Stimulated activated CD8-positive, alpha-beta memory T cell treated with anti-CD3 and anti-CD28 coated beads, Interleukin-15, amount 100 ng/mL, for 24 hours (primary cell): Measurements from ENCODE around the gene EMD.
"Not testable (repeated sequence)": the region's sequence is repeated elsewhere in the genome, so short reads cannot be mapped to it uniquely, and the experiment has no call there.

ENCODE experiments used
- DNase-seq: peaks from one replicate; pipeline ENCODE4 v3.0.0-alpha.2; 2020; ENCODE audit warnings: low read depth

EMD gene

GRCh38 chrX:154371017-154371788 is 7.9 kb upstream of the EMD start:
- DNase-seq, result peak; percentile 74

DNA sequence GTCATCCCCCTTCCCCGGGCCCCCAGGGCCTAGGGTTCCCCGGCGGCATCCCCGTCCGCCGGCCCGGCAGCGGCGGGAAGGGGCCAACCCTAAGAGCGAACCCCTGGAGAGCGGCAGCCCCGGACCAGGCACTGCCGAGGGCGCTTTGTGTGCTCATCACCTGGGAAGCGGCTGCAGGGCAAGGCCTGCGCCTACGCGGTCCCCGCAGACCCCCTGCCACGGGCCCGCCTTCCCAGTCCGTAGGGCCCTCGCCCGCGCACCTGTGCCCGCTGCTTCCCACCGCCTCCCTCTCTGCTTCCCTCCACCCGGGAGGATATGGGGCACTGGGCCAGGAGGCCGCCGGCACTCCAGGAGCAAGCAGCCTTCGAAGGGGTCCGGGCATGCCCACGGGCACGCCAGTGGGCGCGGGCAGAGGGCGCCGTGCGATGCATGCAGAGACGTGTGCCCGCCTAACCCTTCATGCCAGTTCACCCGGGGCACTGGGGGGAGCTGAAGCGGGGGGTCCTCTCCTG is 7.2 kb upstream of the EMD start:
- DNase-seq, result no peak

GRCh38 chrX:154372612-154373022 is 6.5 kb upstream of the EMD start:
- no peak for DNase-seq

DNA sequence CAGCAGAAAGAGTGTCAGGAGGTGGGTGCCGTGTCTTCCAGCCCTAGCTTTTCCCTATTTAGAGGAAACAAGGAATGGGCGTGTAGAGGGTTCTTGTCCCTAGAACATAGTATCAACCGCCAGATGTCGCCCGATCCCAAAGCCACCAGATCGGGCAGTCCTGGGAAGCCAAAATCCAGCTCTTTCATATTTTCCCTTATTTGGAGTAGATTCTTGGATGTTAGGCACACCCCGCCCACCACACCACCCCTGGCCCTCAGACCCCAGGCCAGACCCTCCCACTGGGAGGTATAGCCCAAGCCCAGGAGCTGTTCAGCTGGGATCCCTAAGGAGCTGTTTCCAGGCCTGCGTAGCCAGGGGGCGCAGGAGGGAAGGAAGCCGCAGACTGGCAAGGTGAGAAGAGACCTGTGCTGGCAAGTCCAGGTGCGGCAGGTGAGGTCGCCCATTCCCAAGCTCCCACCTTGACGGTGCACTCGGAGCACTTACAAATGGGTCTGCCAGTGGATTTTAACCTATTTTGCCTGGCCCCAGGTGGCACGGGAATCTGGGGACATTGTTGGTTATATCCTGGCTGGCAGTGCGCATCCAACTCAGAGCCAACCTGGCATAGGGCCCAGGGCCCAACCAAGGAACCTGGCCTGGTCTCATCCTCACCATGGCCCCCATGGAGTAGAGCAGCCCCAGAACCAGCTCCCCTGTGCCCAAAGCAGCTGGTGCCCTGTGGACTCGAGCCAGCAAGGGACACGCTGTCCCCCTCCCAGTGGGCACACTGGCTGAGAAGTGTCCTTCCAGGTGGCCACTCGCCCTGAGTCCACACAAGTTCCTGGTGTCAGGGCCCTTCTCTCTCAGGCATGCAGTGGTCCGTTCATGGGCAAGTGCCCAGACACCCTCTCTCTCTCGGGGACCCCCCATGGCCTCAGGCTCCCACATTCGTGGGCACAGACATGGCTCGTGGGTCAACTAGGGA is 5.5 kb upstream of the EMD start:
- DNase-seq, result no peak

- DNase-seq, result no peak
Measured at GRCh38 chrX:154374313-154375155, 4.6 kb upstream of the EMD start, which contains the start of gene FLNA. Gene FLNA (minus strand): TSS chrX:154374634. CDS start chrX:154371245, 3,389 bp downstream.

GRCh38 chrX:154375156-154375504 is 4.0 kb upstream of the EMD start:
- no peak for DNase-seq

- no peak for DNase-seq
Measured at GRCh38 chrX:154376774-154377173, 2.3 kb upstream of the EMD start.

DNA sequence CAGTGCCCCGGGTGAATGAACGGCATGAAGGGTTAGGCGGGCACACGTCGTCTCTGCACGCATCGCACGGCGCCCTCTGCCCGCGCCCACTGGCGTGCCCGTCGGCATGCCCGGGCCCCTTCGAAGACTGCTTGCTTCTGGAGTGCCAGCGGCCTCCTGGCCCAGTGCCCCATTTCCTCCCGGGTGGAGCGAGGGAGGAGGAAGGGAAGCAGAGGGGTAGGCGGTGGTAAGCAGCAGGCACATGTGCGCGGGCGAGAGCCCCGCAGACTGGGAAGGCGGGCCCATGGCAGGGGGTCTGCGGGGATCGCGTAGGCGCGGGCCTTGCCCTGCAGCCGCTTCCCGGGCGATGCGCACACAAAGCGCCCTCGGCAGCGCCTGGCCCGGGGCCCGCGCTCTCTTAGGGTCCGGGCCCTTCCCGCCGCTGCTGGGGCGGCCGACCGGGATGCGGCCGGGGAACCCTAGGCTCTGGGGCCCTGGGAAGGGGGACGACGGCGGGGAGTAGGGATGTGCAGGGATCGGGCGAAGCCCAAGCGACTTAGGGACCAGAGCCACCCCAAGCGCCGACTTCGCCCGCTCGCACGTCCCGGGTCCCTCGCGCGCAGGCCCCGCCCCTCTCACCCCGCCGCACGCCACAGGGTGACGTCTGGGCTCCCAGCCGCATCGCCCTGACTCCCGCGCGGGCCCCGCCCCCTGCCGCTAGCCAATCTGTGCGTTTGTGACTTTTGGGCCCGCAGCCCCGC is 866 bp upstream of the EMD start:
- DNase-seq, result peak; percentile 72

DNA sequence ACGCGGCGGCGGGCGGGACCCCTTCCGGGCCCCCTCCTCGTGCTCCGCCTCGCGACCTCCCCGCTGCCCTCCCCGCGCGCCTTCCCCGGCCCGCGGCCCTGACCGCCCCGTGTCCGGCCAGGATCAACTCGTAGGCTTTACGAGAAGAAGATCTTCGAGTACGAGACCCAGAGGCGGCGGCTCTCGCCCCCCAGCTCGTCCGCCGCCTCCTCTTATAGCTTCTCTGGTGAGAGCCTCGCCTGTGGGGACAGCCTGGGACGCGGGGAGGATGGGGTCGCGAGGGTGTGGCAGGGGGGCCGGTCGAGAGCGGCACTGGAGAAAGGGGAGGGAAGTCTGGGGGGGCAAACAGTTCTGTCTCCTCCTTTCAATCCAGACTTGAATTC is 465 bp downstream of the EMD start:
- no peak for DNase-seq

DNA sequence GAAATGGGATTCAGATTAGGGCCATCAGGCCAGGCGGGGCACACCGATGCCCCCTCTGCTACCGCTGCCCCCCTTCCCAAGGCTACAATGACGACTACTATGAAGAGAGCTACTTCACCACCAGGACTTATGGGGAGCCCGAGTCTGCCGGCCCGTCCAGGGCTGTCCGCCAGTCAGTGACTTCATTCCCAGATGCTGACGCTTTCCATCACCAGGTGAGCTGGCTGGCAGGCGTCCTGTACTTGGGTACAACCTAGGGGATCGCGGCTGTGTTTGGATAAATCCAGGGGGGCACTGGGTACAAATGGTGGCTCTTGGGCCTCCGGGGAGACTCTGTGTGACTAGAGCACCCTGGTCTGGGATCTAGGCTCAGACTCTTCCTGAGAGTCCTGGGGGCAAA is 1.1 kb downstream of the EMD start:
- no peak for DNase-seq

GRCh38 chrX:154380787-154381186 is 1.7 kb downstream of the EMD start:
- DNase-seq, result no peak

DNA sequence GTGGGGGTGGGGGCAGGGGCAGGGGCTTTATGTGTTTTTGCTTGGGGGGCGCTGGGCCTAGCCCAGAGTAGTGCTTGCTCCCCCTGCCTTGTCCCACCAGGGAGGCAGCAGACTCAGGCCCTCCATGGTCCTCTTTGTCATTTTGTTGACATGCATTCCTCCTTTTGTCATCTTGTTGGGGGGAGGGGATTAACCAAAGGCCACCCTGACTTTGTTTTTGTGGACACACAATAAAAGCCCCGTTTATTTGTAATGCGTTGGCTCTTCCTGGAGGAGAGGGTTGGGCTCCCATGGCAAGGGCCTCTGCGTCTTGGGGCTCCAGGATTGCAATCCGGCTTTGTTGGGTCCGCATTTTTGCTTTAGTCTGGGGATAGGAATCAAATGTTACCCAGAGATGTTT is 2.2 kb downstream of the EMD start:
- DNase-seq, result no peak

DNA sequence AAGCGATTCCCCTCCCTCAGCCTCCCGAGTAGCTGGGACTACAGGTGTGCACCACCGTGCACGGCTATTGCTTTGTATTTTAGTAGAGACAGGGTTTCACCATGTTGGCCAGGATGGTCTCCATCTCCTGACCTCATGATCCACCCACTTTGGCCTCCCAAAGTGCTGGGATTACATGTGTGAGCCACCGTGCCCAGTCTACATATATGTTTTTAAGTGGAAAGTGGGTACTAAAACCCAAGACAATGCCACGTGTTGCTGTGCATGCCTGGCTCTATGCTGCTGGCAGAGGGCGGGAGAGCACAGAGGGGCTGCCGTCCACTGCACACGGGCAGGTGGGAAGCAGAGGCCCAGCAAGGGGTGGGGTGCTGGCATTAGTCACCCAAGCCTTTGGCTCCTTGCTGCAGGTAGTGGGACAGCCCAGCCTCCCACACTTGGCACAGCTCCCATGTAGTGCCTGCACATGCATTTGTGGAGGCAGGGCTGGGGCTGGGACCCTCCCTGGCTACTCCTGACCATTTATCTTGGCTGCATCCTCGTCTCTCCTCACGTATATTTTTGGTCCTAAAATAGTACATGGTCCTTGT is 3.5 kb downstream of the EMD start:
- no peak for DNase-seq

DNA sequence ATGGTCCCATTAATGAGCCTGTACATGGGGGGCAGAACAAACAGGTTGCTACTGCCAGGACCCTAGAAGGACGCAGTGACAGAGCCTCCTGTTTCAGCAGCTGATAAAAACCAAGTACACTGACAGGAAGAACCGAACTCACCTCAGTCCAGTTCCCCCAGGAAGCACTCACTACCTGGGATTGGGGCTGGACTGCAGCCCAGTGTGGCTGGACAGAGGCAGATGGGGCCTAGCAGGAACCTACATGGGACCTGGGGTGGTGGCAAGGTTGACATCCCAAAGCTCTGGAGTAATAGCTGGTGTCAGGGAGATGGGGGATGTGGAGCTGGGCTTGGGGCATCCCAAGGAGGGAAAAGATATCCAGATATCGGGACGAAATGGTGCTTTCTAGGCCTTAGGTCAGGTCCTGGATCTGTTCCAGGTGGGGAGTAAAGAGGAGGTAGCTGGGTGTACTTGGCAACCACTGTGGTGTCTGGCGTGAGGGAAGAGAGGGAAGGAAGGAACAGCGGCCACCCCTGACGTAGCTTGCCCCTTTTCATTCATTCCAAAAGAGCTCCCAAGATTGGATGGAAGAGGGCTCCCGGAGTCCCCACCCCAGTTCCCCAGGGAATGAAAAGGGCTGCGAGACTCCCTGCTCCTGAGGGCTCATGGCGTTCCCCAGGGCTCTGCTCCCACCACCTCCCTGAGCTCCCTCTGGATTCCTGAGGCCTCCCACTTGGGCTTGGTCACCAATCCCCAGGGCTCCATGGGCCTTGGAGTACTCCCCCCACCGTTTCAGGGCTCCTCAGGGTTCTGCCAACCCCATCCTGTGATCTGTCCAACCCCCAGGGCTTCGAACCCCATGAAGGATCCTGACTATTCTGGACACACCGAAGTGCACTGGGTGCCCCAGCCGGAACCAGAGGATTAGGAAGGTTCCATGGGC is 4.5 kb downstream of the EMD start:
- no peak for DNase-seq

GRCh38 chrX:154384284-154384892 is 5.3 kb downstream of the EMD start:
- DNase-seq, result no peak

- not testable (repeated sequence) for DNase-seq
Measured at GRCh38 chrX:154388094-154388493, 9.0 kb downstream of the EMD start.

DNA sequence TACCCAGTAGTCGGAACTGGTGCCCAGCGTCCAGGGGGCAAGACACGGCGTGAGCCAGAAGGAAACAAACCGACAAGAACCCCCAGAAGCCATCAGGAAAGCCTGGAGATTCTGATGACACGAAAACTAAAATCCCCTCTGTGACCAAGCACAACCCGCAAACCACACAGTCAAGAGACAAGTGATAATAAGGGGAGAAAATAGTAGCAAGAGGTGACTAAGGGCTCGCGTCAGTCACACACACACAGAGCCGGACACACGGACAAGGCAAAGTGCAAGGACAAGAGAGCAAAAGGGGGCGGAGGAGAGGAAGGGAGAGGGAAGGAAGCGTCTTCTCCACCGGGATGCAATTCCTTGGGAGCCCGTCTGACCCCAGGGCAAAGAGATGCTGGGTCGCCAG is 9.6 kb downstream of the EMD start:
- DNase-seq, result not testable (repeated sequence)

- DNase-seq, result not testable (repeated sequence)
Measured at GRCh38 chrX:154389812-154390747, 11.0 kb downstream of the EMD start.
